AG04450 (cell line): ENCODE results near the gene ASB13. TPM values are rescaled to one million over a fixed set of nuclear protein-coding genes. Genes with fewer than 3 reads are reported as not detected.
"Not testable (repeated sequence)": the region's sequence is repeated elsewhere in the genome, so short reads cannot be mapped to it uniquely, and the experiment has no call there.

Experiments used
- CTCF ChIA-PET: fragments of 300-600, 350-600 bp; formaldehyde crosslinking; extraction: SDS; loops from one replicate; lab custom pipeline; 2022; ENCODE audit warnings: antibody characterized with exemption, inconsistent platforms; lab: Charles Lee
- POLR2A ChIA-PET: fragments of 350-600 bp; formaldehyde crosslinking; extraction: SDS; loops from one replicate; lab custom pipeline; 2021; ENCODE audit warnings: antibody characterized with exemption, inconsistent platforms; lab: Yijun Ruan, JAX
- DNase-seq: peaks from one replicate; pipeline ENCODE4 v3.0.0-alpha.2; 2011; ENCODE audit warnings: low read depth, low spot score
- H3K27ac ChIP-seq: one replicate; pipeline ENCODE4 v1.5.1; 2012; ENCODE audit warnings: low read depth, low read length, control low read depth
- H3K27me3 ChIP-seq: one replicate; pipeline ENCODE4 v1.6.0; 2012; ENCODE audit warnings: low read length; ENCODE audit not compliant: control insufficient read depth, insufficient read depth
- H3K4me3 ChIP-seq: 2 replicates; pipeline ENCODE4 v1.5.1; 2011; ENCODE audit warnings: mild to moderate bottlenecking, low read depth, low read length, control low read depth
- H3K9me3 ChIP-seq: 2 replicates; pipeline ENCODE4 v1.5.1; 2012; ENCODE audit warnings: low read length; ENCODE audit not compliant: control insufficient read depth, insufficient read depth
- polyA plus RNA-seq: library from polyadenylated mRNA; depleted of rRNA; stranded (reverse); fragments of >200 nt; gene quantifications from 2 replicates; pipeline ENCODE4 v1.2.3, GENCODE V29; 2011
- TF ChIP-seq, protein P1 (sequence below): IDR thresholded peaks from 2 replicates; pipeline ENCODE4 v1.5.1; 2011; ENCODE audit warnings: low read depth, low read length, control low read depth, inconsistent platforms

Gene ASB13
- polyA plus RNA-seq, 1 experiment: 4.0 TPM

DNA sequence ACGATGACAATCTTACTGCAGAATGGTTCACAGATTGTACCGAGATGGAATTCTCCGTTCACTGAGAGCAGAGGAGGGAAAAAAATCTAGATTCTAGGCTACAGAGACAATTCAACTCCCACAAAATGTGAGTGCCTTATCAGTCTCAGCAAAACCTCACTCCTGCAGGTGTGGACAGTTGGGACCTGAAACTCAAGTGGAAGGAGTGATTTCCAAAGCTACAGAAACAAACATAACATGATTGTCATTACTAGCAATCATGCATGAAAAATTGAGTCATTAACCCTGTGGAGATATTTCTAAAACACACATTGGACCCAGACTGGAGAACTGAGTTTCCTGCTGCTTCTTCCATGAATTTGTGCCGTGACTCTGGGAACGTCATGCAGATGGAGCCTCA lies 71.3 kb downstream of the ASB13 start:
- ChIA-PET POLR2A (interaction anchor here (1.3 kb wide), 1 partner anchor 46 kb away, joined by 7 read pairs; no protein-coding TSS in a partner anchor), CTCF (interaction anchor here (0.6 to 1.8 kb wide), 2 partner anchors 20 to 28 kb away, joined by 3 to 8 read pairs; no protein-coding TSS in a partner anchor)
- TF ChIP-seq, protein P1, sequence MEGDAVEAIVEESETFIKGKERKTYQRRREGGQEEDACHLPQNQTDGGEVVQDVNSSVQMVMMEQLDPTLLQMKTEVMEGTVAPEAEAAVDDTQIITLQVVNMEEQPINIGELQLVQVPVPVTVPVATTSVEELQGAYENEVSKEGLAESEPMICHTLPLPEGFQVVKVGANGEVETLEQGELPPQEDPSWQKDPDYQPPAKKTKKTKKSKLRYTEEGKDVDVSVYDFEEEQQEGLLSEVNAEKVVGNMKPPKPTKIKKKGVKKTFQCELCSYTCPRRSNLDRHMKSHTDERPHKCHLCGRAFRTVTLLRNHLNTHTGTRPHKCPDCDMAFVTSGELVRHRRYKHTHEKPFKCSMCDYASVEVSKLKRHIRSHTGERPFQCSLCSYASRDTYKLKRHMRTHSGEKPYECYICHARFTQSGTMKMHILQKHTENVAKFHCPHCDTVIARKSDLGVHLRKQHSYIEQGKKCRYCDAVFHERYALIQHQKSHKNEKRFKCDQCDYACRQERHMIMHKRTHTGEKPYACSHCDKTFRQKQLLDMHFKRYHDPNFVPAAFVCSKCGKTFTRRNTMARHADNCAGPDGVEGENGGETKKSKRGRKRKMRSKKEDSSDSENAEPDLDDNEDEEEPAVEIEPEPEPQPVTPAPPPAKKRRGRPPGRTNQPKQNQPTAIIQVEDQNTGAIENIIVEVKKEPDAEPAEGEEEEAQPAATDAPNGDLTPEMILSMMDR: no peak
- no peaks in the 10 kb centered on the region; the same call in 1 of the 2 replicates for H3K9me3 ChIP-seq
- H3K4me3 ChIP-seq: no peak overlapping the region
- DNase-seq: no peak
- H3K27me3 ChIP-seq: no peaks in the 10 kb centered on the region
- H3K27ac ChIP-seq: no peak overlapping the region

DNA sequence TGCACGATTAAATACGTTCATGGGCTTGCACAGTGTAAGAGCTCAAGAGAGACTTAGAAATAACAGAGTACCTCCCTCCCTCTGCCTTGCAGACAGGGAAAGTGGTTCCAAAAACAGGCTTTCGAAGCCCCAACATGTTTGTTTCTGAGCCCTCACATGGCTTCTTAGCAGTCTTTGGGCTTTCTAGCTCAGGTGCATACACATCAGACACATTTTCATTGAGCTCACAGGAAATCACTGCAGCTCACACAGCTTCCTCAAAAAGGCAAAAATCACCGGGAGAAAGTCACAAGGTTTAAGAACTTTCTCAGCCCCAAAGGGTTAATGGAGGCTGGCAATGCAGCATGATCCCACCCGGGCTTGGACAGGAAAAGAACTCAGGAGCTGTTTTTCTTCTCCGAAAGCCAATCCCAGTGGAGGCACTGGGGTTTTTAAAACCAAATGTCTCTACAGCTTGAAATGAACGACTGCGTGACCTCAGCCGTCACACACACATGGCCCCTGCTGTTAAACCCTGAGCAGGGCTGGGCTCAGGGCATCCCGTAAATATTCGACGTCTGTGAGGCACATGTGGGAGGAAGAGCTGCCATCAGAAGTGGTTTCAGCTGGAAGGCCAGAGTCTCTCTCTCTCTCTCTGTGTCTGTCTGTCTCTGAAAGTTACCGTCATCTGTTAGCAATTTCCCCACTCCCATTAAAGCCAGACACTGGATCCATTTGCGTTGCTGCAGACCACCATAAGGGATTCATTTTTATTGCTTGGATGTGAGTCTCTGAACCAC lies 71.9 kb downstream of the ASB13 start:
- H3K9me3 ChIP-seq: no peaks in the 10 kb centered on the region; the same call in 1 of the 2 replicates
- TF ChIP-seq, protein P1: no peak
- POLR2A ChIA-PET: no interaction called here
- no peaks in the 10 kb centered on the region for H3K27me3 ChIP-seq
- DNase-seq: no peak
- H3K27ac ChIP-seq: no peak overlapping the region
- CTCF ChIA-PET: interaction anchor here (0.6 to 1.8 kb wide), 2 partner anchors 20 to 29 kb away, joined by 3 to 8 read pairs; no protein-coding TSS in a partner anchor
- H3K4me3 ChIP-seq: no peak overlapping the region

DNA sequence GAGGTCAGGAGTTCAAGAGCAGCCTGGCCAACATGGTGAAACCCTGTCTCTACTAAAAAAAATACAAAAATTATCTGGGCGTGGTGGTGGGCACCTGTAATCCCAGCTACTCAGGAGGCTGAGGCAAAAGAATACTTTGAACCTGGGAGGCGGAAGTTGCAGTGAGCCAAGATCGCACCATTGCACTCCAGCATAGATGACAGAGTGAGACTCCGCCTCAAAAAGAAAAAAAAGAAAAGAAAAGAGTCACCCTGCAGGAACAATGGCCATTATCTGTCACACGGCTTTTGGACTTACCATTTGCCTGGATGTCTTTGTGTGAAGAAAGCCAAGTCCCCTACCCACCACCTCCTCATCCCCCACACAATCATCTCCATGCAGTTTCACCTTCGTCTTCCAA lies 73.0 kb downstream of the ASB13 start:
- CTCF ChIA-PET: not testable (repeated sequence)

DNA sequence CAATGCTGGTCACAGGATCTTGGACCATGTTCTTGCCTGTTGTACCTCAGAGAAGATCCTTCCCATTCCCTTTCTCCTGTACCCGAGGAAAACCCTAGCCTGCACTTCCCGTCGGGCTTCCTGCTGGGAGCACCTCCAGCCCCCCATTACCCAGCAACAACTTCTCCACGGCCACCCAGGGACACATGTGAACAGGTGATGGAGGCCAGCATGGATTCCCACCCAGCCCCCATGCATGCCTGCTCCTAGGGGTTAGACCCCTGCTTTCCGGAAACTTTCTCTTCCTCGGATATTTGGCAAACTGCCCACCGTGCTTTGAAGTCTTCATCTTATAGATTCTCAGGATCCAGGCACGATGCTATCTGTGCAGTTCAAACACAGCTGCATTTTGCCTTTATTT lies 74.3 kb downstream of the ASB13 start:
- Histone ChIP-seq H3K4me3 (no peak overlapping the region), H3K9me3 (no peaks in the 10 kb centered on the region; the same call in 1 of the 2 replicates), H3K27me3 (no peaks in the 10 kb centered on the region), H3K27ac (no peak overlapping the region)
- CTCF ChIA-PET: no interaction called here
- DNase-seq: no peak
- TF ChIP-seq, protein P1: no peak
- POLR2A ChIA-PET: no interaction called here

More for the DNA sequence above, 73.0 kb downstream of the ASB13 start:
- POLR2A ChIA-PET, H3K4me3 ChIP-seq, H3K27ac ChIP-seq, H3K27me3 ChIP-seq, DNase-seq, H3K9me3 ChIP-seq: not testable (repeated sequence)

DNA sequence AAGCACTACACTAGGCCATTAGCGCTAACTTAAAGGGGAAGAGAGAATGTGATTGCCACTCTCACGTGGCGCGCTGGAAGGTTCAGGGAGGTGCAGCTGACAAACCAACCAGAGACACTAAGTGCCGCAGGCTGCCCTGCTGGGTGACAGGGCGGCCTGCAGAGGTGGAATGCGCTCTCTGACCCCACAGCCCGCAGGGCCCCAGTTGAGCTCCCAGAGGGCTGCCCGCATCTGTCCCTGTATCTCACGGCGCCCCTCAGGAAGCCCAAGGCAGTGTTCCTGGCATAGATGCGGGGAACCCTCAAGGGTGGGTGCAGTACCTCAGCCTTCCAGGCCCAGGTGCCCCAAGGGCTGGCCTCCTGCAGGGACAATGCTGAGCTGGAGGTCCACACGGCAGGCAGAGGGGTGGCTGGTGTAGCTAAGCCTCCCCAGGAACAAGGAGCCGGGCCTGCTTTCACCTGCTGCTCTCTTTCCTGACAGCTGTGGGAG lies 75.0 kb downstream of the ASB13 start:
- TF ChIP-seq, protein P1: no peak
- ChIA-PET CTCF (no interaction called here), POLR2A (no interaction called here)
- Histone ChIP-seq H3K27me3 (no peaks in the 10 kb centered on the region), H3K27ac (no peak overlapping the region), H3K9me3 (no peaks in the 10 kb centered on the region), H3K4me3 (no peak overlapping the region)
- DNase-seq: no peak
